H1 (cell line): Measurements from ENCODE around the gene AMHR2.
"Not testable (repeated sequence)": the region's sequence is repeated elsewhere in the genome, so short reads cannot be mapped to it uniquely, and the experiment has no call there.

Experiments used
- MAFK ChIP-seq: IDR thresholded peaks from 2 replicates; pipeline ENCODE4 v1.6.1; 2012; ENCODE audit warnings: low read depth, mild to moderate bottlenecking, improper control_type of control experiment, low read length
- POLR2AphosphoS5 ChIP-seq: IDR thresholded peaks from 2 replicates; pipeline ENCODE4 v1.6.1; 2011; ENCODE audit warnings: low read depth, low read length
- SIN3A ChIP-seq, 2 experiments: IDR thresholded peaks in 1 of 2; conservative IDR thresholded peaks in 1 of 2; 2 replicates each; pipeline ENCODE4 v1.6.1; 2011 to 2012; ENCODE audit warnings: low read length in 2 of 2, improper control_type of control experiment in 1 of 2, low read depth in 1 of 2, mild to moderate bottlenecking in 1 of 2
- SP1 ChIP-seq: IDR thresholded peaks from 2 replicates; pipeline ENCODE4 v1.6.1; 2011; ENCODE audit warnings: low read depth, low read length
- TF ChIP-seq, protein P1 (sequence below), 3 experiments: IDR thresholded peaks; 1 replicate in 2 of 3; 2 replicates in 1 of 3; pipeline versions ENCODE4 v1.5.1 to v1.6.1; 2011; ENCODE audit warnings: low read length in 3 of 3, mild to moderate bottlenecking in 3 of 3, inconsistent platforms in 2 of 3, low read depth in 1 of 3, moderate library complexity in 1 of 3; ENCODE audit not compliant: insufficient read depth in 1 of 3; ENCODE audit errors: control extremely low read depth in 1 of 3

GRCh38 chr12:53415752-53416389 lies 7.8 kb upstream of the AMHR2 start:
- TF ChIP-seq, protein P1, sequence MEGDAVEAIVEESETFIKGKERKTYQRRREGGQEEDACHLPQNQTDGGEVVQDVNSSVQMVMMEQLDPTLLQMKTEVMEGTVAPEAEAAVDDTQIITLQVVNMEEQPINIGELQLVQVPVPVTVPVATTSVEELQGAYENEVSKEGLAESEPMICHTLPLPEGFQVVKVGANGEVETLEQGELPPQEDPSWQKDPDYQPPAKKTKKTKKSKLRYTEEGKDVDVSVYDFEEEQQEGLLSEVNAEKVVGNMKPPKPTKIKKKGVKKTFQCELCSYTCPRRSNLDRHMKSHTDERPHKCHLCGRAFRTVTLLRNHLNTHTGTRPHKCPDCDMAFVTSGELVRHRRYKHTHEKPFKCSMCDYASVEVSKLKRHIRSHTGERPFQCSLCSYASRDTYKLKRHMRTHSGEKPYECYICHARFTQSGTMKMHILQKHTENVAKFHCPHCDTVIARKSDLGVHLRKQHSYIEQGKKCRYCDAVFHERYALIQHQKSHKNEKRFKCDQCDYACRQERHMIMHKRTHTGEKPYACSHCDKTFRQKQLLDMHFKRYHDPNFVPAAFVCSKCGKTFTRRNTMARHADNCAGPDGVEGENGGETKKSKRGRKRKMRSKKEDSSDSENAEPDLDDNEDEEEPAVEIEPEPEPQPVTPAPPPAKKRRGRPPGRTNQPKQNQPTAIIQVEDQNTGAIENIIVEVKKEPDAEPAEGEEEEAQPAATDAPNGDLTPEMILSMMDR (IDR thresholded peaks at IDR 0.05; ENCODE audit: control extremely low read depth in 1 of 3, insufficient read depth in 1 of 3, low read depth in 1 of 3, low read length in 3 of 3) = not testable (repeated sequence)
- not testable (repeated sequence) for TF ChIP-seq MAFK; SP1; SIN3A (conservative IDR thresholded peaks at IDR 0.05 in 1 of 2, IDR thresholded peaks at IDR 0.05 in 1 of 2; ENCODE audit: low read depth in 1 of 2, low read length in 2 of 2); POLR2AphosphoS5
